Measurements from ENCODE around the gene ARID1B.

ARID1B gene

DNA sequence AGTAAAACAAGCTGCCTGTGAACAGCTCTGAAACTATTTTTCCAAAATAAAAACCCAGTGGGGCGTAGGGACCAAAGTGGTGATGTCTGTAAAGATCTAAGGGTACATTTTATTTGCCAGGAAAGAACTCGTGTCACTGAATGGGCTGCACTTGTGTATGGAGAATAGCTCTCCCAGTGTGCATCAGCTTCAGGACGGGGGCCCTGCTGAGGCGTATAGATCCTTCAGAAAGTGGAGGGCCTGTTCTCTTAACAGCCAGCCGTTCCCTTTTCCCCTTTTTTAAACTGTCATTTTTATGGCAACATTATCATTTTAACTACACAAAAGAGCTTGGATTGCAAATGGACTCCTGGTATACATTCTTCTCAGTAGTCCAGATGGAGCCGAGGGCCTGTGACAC, 408.8 kb downstream of the ARID1B start:
- DNase-seq (no peak), ATAC-seq (no peak)

DNA sequence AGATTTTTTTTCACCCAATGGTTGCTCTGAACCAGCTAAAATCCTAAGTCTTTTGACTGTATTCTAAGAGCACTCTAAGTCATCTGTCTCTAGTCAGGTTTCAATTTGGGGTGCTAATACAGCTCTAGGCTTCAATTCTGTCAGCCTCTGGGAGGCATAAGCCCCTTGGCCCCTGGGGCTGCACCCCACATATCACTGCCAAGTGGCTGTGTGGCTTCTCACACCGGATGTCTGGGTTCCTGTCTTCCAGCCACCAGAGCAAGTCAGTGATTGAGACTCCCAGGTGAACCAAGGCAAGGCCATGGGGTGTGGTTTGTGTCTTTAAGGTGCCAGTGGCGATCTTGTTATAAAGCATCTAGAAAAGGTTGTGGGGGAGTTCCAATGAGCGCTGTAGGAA, 409.6 kb downstream of the ARID1B start:
- ATAC-seq (no peak), DNase-seq (no peak)

DNA sequence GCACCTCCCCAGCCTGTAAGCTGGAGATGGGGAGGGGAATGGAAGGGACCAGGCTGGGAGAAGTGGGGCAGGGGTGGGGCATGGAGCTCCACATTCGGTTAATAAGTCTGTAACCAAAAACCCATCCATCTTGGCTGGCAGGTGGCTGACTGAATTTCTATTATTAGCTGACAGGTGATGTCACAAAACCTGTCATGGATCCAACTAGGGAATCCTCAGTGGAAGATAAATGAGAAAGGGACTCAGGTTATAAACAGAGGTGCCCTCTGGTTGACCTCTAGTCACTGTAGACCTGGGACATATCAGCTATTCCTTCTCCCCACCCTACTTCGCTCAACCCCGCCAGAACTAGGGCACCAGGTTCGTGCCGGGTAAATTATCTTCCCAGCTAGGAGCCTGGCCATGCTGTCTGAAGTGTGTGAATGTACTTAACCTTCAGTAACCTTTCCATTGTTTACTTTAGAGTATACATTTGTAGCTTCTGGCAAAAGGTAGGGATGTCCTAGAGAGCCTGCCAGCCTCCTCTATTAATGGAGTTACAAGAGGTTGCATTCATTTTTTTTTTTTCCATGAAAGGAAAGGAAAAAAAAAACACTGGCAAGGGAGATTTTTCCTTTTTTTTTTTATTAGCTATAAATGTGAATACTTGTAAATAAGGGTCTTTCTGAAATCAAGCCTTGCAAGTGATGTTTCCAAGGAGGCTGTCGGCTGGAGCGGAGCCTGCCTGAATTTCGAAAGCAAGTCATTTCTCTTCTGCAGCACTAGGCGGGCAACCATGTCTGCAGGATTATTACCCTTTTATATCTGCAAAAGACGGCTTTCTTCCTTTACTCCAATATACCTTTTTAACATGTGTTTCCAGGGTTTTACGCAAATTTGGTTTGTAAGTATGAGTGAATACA, 410.3 kb downstream of the ARID1B start:
- ATAC-seq (no peak), DNase-seq (no peak)

DNA sequence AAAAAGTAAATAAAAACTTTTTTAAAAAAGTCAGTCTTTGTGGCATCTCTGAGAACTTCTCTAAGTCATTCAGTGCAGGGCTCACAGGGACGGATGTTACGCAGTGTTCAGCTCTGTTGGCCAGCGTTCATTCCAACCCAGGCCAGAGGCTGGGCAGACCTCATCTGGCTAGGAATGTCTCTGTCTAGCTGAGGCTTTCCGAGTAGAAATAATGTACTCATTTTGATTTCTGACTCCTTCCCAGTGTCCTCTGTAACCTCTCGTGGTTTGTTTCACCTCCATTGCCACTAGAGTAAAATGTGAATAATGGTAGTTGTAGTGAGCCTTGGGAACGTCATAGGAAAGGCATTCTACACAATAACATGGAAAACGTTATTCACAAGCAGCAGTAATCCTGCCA, 411.0 kb downstream of the ARID1B start:
- no peak for ATAC-seq
- no peak for DNase-seq

DNA sequence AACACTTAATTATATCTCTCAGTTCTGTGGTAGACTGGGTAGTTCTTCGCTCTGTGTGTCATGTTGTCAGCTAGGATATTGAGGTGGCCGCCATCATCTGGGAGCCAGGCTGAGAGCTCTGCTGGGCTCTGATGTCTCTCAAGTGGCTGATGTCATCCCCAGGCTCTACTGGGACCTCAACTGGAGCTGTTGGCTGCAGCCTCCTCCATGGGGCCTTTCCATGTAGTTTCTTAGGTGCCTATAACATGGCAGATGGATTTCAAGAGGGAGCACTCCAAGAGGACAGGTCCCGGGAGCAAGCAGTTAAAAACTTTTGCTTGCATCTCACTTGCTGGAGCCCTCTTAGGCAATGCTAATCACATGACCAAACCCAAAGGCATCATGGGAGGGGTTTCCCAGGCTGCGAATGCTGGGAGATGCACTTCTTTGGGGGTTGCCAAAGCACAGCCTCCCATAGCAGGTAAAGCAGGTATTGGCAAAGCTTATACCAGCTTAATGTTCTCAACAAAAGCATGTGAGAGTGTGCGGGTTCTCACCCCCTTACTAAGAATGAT, 416.3 kb downstream of the ARID1B start:
- no peak for DNase-seq
- no peak for ATAC-seq

DNA sequence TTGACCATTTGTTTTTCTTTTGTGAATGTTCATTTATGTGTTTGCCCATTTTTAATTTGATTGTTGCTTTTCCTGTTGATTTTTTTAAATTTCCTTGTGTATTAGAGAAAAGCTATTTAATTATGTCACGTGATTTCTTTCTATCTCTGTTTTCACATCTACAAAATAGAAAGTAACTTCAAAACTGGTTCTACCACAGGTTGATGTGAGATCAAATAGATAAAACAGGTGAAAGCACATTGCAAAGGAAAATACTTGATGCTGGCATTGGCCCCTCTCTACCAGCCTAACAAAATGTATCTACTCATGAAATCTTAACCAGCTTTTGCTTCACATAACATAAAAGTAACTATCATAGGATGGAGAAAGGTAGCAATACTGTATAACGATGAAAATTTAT, 416.9 kb downstream of the ARID1B start:
- ATAC-seq: no peak
- DNase-seq: no peak

DNA sequence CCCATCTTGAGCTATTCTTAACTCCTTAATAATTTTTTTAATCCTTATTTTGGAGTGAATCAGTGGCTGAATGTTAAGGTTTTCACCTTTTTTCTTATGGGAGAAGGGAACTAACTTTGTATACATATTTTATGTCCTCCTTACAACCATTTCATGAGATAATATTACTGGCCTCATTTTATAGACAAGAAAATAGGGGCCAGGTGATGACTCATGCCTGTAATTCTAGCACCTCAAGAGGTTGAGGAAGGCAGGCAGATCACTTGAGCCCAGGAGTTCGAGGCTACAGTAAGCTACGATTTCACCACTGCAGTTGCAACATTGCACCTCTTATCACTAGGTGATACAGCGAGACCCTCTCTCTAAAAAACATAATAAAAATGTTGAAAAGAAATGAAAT, 417.5 kb downstream of the ARID1B start:
- no peak for DNase-seq
- no peak for ATAC-seq

DNA sequence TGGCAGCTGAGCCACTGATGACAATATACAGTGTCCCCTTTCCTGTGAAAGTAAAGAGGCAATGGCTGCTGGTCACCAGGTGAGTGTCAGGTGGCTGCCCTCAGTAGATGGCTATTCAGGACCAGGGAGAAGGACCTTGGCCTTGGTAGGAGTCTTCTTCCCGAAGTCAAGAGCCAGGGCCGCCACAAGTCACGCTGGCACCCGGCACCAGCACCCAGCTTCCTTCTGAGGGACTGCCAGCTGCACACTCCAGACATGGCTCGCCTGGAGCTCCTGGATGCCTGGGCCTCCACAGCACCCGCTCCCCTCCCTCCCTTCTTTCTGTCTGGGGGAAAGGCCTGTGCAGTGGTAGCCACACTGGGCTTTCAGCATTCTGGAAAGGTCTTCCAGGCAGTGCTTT, 419.2 kb downstream of the ARID1B start:
- ATAC-seq: no peak
- DNase-seq: no peak

DNA sequence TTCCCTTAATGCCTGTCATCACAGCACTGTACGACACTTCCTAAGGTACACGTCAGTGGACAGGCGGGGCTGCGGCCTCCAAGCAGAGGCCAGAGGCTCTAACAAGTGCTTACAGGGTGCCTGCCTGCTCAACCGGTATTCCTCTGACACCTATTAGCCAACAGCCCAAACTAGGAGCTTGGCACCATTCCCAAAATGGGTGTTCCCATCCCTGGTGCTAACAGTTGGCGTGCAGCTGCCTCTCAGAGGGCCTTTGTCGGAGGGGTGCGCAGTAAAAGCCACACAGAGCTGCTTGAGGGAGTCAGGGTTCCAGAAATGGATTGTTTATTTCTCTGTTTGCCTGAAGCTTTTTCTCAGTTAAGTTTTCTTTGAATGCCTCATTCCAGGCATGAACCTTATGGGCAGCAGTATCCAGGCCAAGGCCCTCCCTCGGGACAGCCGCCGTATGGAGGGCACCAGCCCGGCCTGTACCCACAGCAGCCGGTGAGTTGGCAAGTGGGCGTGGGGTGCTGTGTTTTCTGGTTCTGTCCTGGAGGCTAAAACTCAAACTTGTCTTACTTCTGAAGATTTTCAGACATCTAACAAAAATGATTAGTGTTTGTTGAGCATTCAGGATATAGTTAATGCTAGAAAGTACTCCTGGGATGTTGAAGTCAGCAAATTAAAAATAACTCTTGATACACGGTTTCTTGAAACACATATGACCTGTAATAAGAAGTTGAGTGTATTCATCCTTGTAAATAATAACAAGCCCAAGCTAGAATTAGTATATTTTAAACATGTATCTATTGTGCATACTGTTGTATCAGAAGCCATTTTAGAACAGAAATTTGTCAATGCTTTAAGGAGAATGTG, 421.5 kb downstream of the ARID1B start:
- no peak for DNase-seq

DNA sequence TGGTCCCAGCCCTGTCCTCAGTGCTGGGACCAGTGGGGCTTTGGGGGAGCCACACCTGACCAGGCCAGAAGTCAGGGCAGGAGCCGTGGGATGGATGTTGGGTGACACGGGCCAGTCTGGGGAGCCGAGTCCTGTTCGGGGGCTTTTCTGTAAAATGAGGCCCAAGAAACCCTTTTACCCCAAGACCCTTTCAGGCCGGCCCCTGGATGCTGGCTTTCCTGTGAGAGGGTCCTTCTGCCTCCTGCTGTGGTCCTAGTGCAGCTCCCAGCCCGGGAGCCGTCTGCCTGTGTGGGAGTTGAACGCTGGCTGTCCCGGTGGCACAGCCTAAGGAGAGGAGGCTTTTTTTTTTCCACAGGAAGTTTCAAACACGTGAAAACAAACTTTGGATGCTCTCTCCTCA, 422.9 kb downstream of the ARID1B start:
- DNase-seq (no peak), ATAC-seq (no peak)

More for the DNA sequence above, 421.5 kb downstream of the ARID1B start:
- no peak for ATAC-seq

DNA sequence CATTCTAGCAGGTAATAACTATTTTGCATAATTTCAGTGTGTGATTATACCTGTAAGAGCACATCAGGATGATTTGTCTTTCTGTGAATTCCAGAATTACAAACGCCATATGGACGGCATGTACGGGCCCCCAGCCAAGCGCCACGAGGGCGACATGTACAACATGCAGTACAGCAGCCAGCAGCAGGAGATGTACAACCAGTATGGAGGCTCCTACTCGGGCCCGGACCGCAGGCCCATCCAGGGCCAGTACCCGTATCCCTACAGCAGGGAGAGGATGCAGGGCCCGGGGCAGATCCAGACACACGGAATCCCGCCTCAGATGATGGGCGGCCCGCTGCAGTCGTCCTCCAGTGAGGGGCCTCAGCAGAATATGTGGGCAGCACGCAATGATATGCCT, 423.4 kb downstream of the ARID1B start:
- no peak for DNase-seq
- ATAC-seq: no peak

DNA sequence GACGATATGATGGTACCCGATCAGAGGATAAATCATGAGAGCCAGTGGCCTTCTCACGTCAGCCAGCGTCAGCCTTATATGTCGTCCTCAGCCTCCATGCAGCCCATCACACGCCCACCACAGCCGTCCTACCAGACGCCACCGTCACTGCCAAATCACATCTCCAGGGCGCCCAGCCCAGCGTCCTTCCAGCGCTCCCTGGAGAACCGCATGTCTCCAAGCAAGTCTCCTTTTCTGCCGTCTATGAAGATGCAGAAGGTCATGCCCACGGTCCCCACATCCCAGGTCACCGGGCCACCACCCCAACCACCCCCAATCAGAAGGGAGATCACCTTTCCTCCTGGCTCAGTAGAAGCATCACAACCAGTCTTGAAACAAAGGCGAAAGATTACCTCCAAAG, 423.9 kb downstream of the ARID1B start:
- no peak for DNase-seq
- no peak for ATAC-seq

DNA sequence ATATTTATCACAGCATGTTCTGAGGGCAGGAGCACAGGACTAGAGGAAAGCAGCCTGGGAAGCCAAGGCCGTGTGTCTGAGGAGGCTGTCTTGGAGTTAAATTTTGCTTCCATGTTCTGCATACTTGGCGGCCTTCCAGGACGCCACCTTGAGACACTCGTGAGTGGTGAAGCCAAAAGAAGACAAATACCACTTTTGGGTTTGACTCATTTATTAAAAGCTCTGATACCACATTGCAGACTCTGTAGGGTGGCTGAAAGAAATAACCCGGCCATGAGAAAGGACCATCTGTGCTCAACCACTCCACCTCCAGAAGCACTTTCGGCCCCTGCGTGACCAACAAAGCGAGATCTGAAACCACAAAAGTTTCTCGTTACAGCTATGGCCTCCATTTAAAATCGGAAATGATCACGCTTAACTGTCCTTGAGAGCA, 426.1 kb downstream of the ARID1B start:
- DNase-seq (no peak), ATAC-seq (no peak)

DNA sequence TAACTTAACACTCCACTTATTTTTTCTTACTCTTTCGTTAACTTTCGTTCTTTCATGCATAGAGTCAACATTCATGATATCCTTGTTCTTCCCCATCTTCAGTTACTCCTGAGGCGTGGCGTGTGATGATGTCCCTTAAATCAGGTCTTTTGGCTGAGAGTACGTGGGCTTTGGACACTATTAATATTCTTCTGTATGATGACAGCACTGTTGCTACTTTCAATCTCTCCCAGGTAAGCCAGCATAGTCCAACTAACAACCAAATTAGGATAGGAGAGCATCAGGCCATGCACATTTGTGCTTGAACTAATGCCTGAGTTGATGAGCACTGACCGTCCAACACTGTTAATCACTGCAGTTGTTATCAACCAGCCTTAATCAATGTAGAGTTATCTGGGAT, 426.6 kb downstream of the ARID1B start:
- ATAC-seq (no peak), DNase-seq (no peak)

DNA sequence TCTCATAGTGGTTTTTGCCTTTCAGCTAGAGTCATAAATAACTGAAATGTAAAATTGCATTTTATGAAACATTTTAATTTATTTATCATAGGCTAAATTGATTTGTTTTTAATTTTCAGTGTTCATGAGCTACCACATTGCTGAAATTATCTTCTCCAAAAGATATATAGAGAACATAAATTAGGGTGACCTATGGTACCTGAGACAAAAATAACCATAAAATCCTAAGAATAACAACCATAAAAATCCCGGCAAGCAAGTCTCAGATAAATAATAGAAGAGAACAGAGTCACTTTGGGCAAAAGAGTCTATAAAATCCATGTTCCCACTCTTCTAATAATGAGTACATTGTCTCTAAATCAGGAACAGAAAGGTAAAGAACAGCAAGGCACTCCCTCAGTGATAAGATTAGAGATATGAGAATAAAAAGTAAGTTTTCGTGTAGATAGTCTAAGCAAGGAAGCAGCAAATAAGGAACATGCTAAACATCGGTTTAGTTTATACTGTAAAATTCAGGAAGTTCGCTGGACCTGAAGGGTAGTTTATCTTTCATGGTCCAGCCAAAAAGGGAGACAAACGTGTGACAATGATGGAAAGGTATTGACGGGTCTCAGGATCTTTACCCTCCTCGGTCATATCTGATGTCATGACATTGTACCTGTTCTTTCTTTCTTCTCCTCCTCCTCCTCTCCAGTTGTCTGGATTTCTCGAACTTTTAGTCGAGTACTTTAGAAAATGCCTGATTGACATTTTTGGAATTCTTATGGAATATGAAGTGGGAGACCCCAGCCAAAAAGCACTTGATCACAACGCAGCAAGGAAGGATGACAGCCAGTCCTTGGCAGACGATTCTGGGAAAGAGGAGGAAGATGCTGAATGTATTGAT, 428.5 kb downstream of the ARID1B start:
- DNase-seq (no peak), ATAC-seq (no peak)

DNA sequence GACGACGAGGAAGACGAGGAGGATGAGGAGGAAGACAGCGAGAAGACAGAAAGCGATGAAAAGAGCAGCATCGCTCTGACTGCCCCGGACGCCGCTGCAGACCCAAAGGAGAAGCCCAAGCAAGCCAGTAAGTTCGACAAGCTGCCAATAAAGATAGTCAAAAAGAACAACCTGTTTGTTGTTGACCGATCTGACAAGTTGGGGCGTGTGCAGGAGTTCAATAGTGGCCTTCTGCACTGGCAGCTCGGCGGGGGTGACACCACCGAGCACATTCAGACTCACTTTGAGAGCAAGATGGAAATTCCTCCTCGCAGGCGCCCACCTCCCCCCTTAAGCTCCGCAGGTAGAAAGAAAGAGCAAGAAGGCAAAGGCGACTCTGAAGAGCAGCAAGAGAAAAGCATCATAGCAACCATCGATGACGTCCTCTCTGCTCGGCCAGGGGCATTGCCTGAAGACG, 429.2 kb downstream of the ARID1B start:
- DNase-seq: no peak
- no peak for ATAC-seq

DNA sequence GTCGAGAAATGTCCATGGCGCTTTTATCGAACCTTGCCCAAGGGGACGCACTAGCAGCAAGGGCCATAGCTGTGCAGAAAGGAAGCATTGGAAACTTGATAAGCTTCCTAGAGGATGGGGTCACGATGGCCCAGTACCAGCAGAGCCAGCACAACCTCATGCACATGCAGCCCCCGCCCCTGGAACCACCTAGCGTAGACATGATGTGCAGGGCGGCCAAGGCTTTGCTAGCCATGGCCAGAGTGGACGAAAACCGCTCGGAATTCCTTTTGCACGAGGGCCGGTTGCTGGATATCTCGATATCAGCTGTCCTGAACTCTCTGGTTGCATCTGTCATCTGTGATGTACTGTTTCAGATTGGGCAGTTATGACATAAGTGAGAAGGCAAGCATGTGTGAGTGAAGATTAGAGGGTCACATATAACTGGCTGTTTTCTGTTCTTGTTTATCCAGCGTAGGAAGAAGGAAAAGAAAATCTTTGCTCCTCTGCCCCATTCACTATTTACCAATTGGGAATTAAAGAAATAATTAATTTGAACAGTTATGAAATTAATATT, 430.4 kb downstream of the ARID1B start:
- DNase-seq (no peak), ATAC-seq (no peak)

DNA sequence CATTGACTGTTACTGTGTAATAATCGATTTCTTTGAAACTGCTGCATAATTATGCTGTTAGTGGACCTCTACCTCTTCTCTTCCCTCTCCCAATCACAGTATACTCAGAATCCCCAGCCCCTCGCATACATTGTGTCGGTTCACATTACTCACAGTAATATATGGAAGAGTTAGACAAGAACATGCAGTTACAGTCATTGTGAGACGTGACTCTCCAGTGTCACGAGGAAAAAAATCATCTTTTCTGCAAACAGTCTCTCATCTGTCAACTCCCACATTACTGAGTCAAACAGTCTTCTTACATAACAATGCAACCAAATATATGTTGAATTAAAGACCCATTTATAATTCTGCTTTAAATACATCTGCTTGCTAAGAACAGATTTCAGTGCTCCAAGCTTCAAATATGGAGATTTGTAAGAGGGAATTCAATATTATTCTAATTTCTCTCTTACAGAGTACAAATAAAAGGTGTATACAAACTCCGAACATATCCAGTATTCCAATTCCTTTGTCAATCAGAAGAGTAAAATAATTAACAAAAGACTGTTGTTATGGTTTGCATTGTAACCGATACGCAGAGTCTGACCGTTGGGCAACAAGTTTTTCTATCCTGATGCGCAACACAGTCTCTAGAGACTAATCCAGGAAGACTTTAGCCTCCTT, 432.8 kb downstream of the ARID1B start:
- ATAC-seq (no peak), DNase-seq (no peak)

DNA sequence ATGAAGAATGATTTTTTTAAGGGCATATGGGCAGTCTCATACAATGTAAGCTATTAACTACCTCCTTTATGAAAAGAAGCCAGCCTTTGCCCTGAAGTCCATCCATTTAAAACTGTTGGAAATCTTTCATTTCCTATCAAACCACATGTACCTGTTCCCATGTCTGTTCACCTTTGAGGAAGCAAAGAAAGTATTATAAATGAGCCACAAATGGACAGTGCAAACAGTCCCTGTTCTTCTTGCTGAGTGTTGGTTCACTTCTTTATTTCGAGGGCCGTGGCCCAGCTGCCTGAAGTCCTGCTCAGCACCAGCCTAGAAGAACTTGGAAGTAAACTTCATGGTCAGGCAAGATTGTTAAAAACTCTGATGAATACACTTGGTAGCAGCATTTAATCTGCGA, 433.8 kb downstream of the ARID1B start:
- DNase-seq: no peak
- no peak for ATAC-seq

DNA sequence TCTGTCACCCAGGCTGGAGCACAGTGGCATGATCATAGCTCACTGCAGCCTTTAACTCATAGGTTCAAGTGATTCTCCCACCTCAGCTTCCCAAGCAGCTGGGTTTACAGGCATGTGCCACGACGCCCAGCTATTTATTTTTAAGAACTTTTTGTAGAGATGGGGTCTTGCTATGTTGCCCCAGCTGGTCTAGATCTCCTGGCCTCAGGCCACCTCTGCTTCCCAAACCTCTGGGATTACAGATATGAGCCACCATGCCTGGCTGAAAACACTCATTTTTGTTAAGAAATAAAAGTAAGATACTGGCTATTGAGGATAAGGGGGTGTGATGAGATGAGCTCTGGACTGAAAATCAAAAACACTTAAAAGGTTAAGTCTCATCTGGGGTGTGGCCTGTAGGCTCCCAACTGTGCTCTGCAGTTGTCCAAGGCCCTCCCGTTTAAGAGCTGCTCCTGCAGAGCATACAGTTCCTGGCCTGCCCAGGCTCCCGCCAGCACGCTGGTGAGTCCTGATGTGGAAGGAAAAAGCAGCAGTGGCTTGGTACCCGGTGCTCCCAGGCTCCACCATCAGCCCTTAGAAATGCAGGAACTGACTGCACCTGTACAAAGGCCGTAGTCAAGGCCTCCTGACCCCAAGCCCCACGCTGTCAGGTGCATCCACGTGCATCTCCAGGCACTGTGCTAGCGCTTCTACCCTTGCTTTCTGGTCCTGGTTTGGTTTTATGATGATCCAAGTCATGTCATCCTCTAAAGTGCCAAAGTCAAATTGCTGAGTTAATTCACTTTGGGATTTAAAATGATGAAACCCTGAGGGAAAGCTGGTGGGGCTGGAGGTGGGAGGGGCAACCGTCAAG, 434.7 kb downstream of the ARID1B start:
- ATAC-seq: peak; percentile 55
- DNase-seq: no peak
